Tibial artery (tissue), 4 donors: Measurements from ENCODE around the gene CFAP61.

ENCODE experiments used
- DNase-seq, 2 donors: peaks; one replicate each; pipeline ENCODE4 v3.0.0-alpha.2; 2019
- H3K27ac ChIP-seq, 2 donors: fragments of 200-600 bp; sonication (generic) in 1 of 2; 1 replicate in 1 of 2; 2 replicates in 1 of 2; pipeline ENCODE4 v1.5.1; 2018 to 2019; ENCODE audit warnings: mild to moderate bottlenecking in 1 of 2
- H3K27me3 ChIP-seq, 2 donors: fragments of 200-600 bp; sonication (generic) in 1 of 2; one replicate each; pipeline versions ENCODE4 v1.5.1 to v1.6.0; 2016 to 2019
- H3K36me3 ChIP-seq, 3 donors: fragments of 200-600 bp; sonication (generic) in 2 of 3; one replicate each; pipeline ENCODE4 v1.5.1; 2016 to 2019; ENCODE audit warnings: mild to moderate bottlenecking in 2 of 3
- H3K4me1 ChIP-seq, 4 donors: fragments of 200-600 bp; sonication (generic) in 2 of 4; 1 replicate in 3 of 4; 2 replicates in 1 of 4; pipeline ENCODE4 v1.5.1; 2016 to 2019
- H3K4me3 ChIP-seq, 2 donors: fragments of 200-600 bp; sonication (generic) in 1 of 2; 1 replicate in 1 of 2; 2 replicates in 1 of 2; pipeline ENCODE4 v1.5.1; 2018 to 2019; ENCODE audit warnings: mild to moderate bottlenecking in 2 of 2
- H3K9me3 ChIP-seq, 3 donors: fragments of 200-600 bp; sonication (generic) in 1 of 3; one replicate each; pipeline ENCODE4 v1.5.1; 2016 to 2019
- intact Hi-C: fragments of 100-400 bp; cut with DNase I; formaldehyde crosslinking; loops from one replicate; pipeline ENCODE4 v1.15.0; 2023; ENCODE audit warnings: low total_unique reads
- TF ChIP-seq, protein P1 (sequence below), 2 experiments: fragments of 200-600 bp in 1 of 2; fragments of 450-650 bp in 1 of 2; IDR thresholded peaks; one replicate each; pipeline ENCODE4 v1.5.1; 2017 to 2019; ENCODE audit warnings: antibody characterized with exemption in 2 of 2, mild to moderate bottlenecking in 1 of 2, moderate library complexity in 1 of 2

CFAP61 gene

DNA sequence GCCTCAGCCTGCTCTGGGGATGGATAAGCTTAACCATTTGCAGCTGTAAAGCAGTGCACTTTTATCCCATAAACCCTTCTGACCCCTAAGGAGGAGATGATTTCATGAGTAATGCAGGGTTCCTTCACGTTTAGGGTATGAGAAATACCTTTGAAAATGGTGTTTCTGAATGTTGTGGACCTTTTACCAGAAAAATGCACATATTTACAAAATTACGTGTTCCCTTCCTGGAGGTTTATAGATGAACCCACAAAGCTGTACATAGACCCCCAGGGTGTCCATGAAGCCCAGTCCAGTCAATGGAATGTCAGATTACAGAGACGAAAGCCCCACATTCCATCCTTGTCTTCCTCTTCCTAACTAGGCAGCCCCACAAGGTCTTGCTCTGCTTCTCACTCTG is 237.0 kb downstream of the CFAP61 start:
- Histone ChIP-seq H3K27ac (no peak overlapping the region), H3K36me3 (no peaks in the 10 kb centered on the region), H3K9me3 (no peaks in the 10 kb centered on the region), H3K27me3 (no peaks in the 10 kb centered on the region), H3K4me3 (no peak overlapping the region), H3K4me1 (no peaks in the 10 kb centered on the region)
- DNase-seq, result no peak
- intact Hi-C loops, result no loop called here
- TF ChIP-seq, protein P1, sequence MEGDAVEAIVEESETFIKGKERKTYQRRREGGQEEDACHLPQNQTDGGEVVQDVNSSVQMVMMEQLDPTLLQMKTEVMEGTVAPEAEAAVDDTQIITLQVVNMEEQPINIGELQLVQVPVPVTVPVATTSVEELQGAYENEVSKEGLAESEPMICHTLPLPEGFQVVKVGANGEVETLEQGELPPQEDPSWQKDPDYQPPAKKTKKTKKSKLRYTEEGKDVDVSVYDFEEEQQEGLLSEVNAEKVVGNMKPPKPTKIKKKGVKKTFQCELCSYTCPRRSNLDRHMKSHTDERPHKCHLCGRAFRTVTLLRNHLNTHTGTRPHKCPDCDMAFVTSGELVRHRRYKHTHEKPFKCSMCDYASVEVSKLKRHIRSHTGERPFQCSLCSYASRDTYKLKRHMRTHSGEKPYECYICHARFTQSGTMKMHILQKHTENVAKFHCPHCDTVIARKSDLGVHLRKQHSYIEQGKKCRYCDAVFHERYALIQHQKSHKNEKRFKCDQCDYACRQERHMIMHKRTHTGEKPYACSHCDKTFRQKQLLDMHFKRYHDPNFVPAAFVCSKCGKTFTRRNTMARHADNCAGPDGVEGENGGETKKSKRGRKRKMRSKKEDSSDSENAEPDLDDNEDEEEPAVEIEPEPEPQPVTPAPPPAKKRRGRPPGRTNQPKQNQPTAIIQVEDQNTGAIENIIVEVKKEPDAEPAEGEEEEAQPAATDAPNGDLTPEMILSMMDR (IDR thresholded peaks at IDR 0.05), result no peak

DNA sequence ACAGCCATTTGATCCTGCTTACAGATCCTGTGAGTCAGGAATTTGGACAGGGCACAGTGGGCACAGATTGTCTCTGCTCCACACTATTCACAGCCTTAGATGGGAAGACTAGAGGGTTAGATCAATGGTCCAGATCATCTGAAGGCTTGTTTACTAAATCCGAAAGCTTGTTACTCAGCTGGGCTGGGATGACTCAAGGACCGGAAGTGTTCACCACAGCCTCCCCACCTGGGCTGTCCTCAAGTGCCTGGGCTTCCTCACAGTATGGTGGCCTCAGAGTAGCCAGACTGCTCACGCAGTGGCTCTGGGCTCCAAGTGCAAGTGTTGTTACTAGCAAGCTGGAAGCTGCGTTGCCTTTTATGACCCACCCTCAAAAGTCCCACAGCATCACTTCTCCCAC is 240.1 kb downstream of the CFAP61 start:
- TF ChIP-seq, protein P1 (IDR thresholded peaks at IDR 0.05), result no peak
- Histone ChIP-seq H3K27ac (no peak overlapping the region), H3K27me3 (no peaks in the 10 kb centered on the region), H3K4me3 (no peak overlapping the region), H3K4me1 (no peaks in the 10 kb centered on the region), H3K9me3 (no peaks in the 10 kb centered on the region), H3K36me3 (no peaks in the 10 kb centered on the region)
- no peak for DNase-seq
- intact Hi-C loops, result no loop called here

DNA sequence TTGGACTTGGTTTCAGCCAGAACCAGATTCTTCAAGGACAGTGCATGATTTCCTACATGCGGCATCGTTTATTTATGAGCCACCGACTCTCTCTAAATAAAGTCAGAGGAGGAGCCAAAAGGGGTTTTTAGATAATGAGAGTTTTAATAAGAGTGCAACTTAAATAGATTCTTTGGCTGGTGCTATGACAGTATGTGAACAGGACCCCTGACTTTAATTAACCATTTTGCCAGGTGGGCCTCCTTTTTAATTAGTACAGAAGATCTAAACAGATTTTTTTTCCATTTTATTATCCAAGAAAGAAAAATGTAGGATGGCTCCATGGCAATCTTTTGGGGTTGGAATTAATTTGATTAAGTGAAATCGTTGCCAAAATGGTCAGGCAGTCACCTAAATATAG is 240.8 kb downstream of the CFAP61 start:
- intact Hi-C loops, result no loop called here
- H3K9me3 ChIP-seq, result no peaks in the 10 kb centered on the region
- H3K27ac ChIP-seq, result no peak overlapping the region
- H3K36me3 ChIP-seq, result no peaks in the 10 kb centered on the region
- H3K4me3 ChIP-seq, result no peak overlapping the region
- no peaks in the 10 kb centered on the region for H3K27me3 ChIP-seq
- TF ChIP-seq, protein P1 (IDR thresholded peaks at IDR 0.05), result no peak
- no peak for DNase-seq
- H3K4me1 ChIP-seq, result no peaks in the 10 kb centered on the region

GRCh38 chr20:20293691-20294385 is 241.5 kb downstream of the CFAP61 start:
- no peaks in the 10 kb centered on the region for H3K36me3 ChIP-seq
- H3K27ac ChIP-seq, result no peak overlapping the region
- intact Hi-C loops, result no loop called here
- H3K4me3 ChIP-seq, result no peak overlapping the region
- no peaks in the 10 kb centered on the region for H3K27me3 ChIP-seq
- no peaks in the 10 kb centered on the region for H3K4me1 ChIP-seq
- DNase-seq, result no peak
- H3K9me3 ChIP-seq, result no peaks in the 10 kb centered on the region
- TF ChIP-seq, protein P1 (IDR thresholded peaks at IDR 0.05), result no peak

- Histone ChIP-seq H3K27ac (no peak overlapping the region), H3K36me3 (no peaks in the 10 kb centered on the region), H3K4me3 (no peak overlapping the region), H3K9me3 (no peaks in the 10 kb centered on the region), H3K27me3 (no peaks in the 10 kb centered on the region), H3K4me1 (no peaks in the 10 kb centered on the region)
- no peak for DNase-seq
- TF ChIP-seq, protein P1 (IDR thresholded peaks at IDR 0.05), result no peak
- intact Hi-C loops, result no loop called here
These were observed 243.5 kb downstream of the CFAP61 start for GRCh38 chr20:20295621-20296498.
